Activated naive CD8-positive, alpha-beta T cell treated with anti-CD3 and anti-CD28 coated beads, Interleukin-2, amount 50 U/mL, for 16 hours (primary cell): ENCODE measurements around the gene PRLR.
"Not testable (repeated sequence)": the region's sequence is repeated elsewhere in the genome, so short reads cannot be mapped to it uniquely, and the experiment has no call there.

ENCODE experiments used
- DNase-seq: peaks from one replicate; pipeline ENCODE4 v3.0.0-alpha.2; 2020; ENCODE audit warnings: low read depth, low spot score

The PRLR gene

DNA sequence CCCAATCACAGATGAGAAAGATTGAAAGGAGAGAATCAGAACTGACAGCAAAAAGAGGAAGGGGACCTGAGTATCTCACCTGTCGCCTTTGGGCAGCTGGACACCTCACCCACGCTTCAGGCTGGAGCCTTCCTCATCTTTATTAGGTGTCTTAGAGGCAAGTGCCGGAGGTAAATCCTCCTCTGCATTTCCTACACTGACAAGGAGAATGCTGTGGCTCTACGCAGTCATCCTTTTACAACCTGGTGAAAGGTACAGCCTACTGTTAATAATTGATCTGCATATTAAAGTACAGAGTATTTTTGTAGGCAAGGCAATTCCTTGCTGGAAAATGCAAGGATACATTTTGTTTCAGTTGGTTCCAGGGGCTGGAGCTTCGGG lies 34.8 kb downstream of the PRLR start:
- DNase-seq = no peak

DNA sequence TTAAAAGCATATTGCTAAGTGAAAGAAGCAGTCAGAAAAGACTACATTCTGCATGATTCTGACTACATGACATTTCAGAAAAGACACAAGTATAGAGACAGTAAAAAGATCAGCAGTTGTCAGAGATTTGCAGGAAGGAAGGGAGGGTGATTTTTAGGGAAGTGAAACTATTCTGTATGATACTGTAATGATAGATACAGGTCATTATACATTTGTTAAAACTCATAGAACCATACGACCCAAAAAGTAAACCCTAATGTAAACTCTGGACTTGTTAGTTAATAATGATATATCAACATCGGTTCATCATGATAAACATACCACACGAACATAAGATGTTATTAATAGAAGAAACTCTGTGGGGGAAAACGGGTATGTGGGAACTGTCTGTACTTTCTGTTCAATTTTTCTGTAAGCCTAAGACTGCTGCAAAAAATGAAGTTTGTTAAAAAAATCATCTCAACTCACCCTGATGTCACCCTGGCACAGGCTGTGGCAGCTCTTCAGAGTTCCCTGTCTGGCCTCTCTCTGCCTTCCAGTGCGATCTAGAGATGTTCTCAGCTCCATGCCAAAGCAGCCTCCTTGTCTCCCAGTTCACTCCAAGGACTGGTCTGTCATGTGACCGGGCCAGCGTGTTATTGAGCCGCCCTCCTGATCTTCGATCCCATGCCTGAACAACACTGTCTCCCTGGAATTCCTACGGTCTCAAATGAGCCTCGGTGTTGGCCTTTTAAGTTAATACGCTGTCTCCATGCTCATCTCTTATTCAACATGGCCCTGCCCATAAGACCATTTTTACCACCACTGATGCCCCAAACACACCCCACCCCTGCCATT lies 35.4 kb downstream of the PRLR start:
- DNase-seq = no peak

DNA sequence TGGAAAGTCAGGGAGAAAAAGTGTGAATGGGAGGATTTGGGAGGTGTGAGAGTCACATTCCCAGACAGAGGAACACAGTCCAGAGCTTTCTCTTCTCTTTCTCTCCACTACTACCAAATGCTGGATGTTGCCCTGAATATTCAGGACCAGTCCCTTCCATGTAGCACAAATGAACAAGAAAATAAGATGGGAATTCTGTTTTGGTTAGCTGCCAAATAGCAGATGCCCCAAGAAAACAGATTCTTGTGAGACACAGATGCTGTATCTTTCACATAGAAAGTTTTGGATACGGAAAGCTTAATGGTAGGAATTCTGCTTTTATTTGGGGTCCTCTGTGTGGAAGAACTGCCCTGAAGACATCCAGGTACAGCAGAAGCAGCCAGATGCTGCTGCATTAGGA lies 37.8 kb downstream of the PRLR start:
- no peak for DNase-seq

DNA sequence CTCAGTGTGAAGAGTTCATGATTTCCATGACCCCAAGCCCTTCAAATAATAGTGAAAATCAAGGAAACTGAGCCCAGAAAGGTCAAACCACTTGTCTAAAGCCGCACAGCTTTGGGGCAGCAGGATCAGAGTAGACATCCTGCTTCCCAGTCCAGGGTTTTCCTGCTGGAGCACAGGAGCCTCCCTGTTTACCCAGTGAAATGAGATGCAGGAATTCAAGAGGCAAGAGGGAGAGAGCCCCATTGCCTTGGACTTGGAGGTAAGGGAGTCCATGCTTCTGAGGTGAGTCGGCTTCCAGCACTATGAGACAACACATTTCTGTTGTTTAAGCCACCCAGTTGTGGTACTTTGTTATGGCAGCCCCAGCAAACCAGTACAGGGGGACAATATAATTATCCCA lies 40.5 kb downstream of the PRLR start:
- DNase-seq = not testable (repeated sequence)

DNA sequence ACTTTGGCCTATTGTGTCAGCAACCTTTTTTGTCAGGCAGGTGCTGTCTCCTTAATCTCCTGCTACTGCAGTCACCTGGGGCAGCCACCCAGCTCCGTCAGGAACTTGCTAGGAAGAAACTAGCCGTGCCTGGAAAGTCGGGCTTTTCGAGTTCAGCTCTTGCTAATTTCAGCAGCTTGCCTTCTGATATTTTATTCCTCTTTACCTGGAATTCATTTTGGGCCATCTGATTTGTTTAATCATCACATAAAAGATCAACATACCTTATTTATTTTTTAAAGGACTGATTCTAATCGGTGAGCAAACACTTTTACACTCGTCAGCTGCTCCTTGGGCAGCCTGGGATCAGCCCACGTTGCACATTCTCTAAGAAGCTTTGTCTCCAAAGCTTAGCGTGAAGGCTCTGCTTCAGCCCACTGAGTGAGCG lies 42.2 kb downstream of the PRLR start:
- DNase-seq = no peak

DNA sequence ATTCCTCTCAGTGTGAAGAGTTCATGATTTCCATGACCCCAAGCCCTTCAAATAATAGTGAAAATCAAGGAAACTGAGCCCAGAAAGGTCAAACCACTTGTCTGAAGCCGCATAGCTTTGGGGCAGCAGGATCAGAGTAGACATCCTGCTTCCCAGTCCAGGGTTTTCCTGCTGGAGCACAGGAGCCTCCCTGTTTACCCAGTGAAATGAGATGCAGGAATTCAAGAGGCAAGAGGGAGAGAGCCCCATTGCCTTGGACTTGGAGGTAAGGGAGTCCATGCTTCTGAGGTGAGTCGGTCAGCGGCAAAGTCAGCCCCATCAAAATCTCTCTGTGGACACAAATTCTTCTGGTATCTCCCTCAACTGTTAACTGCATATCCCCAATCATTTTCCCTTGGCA lies 42.7 kb downstream of the PRLR start:
- DNase-seq = not testable (repeated sequence)

DNA sequence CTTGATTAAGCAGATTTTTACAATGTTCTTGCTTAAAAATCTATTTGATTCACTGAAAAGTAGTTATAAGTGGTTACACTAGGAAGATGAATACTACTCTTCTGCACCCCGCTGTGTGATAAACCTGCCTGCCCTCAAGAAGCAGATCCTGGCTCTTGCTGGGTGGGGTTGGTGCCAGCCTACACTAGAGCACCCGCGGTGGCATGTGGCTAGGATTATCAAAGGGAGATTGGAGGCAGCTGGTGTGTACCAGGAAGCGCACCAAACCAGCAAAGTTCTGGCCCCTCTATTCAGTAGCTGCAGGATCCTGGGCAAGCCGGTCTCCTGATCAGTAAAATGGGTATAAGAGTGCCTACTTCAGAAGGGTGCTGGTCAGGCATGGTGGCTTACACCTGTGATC lies 43.5 kb downstream of the PRLR start:
- DNase-seq = no peak

DNA sequence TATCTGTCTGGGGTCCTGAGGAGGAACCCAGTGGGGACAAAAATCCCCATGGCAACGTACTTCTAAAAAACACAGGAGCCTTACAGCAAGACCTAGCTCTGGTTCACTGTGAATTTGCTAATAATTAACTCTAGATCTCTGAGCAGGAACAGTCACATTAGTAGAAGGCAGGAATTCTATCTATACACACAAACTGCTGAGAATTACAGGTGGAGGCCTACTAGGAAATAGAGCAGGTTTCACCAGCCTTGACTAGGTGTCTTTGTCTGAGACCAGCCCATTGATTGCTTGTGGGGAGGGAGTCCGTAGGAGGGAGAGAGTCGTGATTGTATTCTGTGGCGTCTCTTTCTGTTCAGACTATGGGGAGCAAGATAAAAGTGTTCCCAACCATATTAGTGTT lies 44.8 kb downstream of the PRLR start:
- DNase-seq = no peak

DNA sequence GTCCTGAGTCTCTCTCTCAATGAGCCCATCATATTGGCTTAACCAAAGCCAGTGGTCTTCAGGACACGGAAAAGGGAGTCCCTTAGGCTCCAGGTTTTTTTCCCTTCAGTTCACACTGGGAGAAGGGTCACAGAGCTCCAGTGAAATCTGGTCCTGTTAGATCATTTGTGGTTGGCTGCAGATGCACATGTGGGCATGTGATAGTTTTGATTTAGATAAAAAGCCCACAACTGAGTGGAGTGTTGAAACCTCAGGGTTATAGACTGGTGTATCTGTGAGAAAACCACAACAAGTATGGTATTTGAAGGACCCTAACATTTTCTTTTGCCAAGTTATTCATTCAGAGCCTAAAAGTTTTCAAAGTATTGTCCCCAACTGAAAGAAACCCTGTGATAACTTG lies 46.7 kb downstream of the PRLR start:
- no peak for DNase-seq

DNA sequence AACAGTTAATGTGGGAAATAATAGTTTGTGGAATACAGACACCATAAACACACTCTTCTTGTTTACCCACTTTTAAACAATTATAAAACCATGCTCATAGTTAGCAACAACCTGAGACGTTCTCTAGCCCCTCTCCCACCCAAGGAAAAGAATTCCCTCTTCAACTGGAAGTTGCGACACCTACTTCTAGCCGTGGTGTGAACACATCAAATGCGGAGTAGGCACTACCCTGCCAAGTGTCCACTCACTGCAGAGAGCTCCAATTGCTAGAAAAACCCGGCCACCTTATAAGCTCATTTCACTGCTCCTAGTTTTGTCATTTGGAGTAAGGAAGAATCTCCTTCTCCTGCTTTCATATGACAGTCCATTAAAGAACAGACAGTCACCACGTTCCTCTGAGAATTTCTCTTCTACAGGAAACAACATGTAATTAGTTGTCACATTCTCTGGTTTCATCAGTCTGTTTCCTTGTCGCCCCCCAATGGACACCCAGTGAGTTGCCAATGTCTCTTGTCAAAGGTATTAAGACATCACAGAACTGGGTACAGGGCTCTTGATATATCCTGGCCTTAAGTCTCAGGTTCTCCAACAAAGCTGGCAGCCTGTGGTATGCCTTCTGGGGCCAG lies 47.3 kb downstream of the PRLR start:
- DNase-seq = no peak

DNA sequence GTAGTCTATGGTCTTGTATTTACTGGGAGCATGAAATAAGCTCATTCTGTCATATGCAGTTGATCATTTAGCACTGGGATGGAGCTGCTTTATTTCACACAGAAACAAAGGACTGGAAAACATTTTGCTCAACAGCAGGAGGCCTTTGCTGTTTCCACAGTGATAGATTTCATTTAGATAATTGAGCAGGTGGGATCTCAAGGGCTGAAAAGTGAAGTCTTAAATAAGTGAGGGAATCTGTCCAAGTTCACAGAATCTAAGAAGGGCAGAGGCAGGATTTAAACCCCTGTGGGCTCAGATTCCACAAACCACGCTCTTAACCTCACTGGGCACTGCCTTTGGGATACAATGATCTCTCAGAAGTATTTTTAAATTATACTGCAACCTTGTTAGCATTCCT lies 47.8 kb downstream of the PRLR start:
- no peak for DNase-seq

DNA sequence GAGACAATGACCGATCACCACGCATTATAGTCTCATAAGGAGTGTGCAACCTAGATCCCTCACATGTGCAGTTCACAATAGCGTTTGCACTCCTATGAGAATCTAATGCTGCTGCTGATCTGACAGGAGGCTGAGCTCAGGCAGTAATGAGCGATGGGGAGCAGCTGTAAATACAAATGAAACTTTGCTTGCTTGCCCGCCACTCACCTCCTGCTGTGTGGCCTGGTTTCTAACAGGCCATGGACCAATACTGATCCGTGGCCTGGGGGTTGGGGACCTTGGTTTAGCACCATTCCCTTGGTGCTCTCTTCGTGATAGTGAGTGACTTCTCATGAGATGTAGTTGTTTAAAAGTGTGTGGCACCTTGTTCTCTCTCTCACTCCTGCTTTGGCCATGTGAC lies 50.2 kb downstream of the PRLR start:
- DNase-seq = no peak

DNA sequence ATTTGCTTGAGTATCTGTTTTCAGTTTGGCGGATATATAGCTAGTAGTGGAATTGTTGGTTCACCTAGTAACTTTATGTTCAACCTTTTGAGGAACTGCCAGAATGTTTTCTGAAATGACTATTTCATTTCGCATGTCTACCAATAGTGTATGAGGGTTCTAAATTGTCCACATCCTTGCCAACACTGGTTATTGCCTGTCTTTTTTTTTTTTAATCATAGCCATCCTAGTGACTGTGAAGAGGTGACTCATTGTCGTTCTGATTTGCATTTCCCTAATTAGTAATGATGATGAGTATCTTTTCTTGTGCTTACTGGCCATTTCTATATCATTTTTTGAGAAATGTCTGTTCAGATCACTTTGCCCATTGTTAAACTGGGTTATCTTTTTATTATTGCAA lies 52.5 kb downstream of the PRLR start:
- no peak for DNase-seq

DNA sequence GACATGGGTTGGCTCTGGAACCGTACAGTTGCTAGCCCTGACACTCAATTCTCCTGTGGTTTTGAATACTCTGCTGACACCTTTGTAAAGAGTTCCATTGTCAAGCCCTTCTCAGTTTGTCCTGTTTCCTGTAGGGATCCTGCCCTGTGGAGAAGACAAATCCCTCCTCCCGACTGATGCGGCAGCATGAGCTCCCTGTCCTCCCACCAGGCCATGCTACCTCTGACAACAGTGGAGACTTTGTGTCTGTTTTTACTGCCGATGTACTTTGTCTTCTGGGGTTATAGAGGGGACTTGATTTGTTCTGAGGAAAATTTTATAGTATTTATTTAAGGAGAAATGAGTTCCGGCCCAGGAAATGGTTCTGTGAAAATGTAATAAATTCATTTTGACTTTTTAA lies 57.8 kb downstream of the PRLR start:
- no peak for DNase-seq

DNA sequence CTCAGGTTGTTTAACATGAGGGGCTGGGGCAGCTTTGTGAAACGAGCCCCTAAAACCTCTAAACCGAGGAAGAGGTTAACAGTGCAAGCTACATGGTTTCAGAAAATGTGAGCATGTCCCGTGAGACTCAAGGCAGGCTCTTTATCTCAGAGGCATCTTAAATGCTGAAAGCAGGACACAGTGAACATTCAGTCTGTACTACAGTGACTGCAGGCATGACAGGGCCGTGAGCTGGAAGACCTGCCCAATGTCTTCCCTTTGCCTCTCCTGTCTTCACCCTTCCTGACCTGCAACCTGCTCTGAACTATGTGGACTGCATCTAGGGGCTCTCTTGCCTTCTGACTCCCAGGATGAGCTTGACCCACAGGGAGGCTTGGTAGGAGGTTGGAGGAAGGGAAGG lies 58.3 kb downstream of the PRLR start:
- DNase-seq = no peak

DNA sequence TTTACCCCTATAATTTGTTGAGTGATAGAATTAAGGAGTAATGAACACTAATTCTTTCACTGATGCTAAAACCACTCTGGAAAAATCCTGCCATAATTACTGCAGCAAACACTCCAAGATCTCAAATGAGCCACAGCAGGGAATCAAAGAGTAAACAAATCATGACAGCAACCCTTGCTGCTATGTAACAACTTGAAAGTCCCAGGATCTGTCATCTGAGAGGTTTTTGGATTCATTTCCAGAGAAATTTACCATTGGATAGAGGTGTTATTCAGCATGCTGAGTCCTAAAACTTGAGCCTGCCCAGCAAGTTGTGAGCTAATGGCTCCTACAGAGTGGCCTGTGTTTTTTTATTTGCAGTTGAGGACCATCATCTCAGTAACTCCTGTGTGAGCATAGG lies 59.2 kb downstream of the PRLR start:
- no peak for DNase-seq

DNA sequence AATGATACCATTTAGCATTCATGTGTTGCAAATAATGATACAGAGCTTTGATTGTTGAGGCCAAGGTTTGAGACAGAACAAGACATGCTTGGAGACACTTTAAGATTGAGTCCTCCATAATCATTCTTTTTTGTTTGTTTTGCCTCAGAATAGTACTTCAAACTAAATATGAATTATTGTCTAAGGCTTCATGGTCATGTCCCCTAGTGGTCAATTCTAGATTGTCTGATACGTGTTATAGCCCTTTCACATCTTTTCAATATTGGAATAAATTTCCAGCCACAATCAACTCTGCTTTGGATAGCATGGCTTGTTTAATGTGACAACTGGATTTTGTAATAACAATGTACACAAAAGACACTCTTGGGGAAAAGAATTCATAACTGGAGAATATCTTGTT lies 64.2 kb downstream of the PRLR start:
- no peak for DNase-seq

DNA sequence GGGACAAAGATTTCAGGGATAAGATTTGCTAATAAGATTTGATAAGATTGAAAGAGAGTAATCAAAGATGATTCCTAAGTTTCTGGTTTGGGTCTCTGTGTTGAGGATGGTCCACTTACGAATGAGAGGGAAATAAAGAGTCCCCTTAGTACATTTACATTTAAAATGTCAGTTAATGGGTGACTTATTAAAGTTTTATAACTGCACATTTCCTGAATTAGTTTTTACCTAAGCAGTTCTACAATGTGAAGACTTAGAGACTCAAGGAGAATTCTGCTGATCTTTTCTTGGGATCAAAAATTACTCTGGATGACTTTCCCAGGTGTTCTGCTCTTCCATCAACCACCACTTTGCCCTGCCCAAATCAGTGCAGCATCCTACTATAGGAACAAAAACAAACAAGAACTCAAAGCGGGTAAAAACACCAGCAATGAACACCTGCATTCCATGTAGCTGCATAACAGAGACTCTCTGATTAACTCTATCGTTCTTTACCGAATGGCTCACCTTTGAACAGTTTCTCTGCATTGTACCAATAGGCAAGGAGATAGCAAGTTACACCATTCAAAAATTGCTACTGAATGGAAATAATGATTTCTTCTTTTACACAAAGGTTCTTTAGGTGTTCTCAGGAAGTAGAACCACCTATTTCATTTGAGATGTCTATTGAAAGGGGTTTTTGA lies 65.3 kb downstream of the PRLR start:
- no peak for DNase-seq

DNA sequence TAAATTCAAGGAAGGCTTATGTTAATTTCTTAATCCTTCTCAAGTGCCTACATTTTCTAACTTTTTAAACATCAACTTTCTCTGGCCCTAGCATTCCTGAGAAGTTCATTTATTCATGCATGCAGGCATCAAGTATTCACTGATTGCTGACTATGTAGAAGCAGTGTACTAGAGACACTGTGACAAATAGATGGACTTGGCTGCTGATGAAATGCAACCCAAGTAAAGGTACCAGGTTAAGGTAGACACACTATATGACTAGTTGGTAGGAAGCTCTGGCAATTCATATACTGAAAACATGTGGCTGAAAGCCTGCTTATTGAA lies 66.6 kb downstream of the PRLR start:
- no peak for DNase-seq

DNA sequence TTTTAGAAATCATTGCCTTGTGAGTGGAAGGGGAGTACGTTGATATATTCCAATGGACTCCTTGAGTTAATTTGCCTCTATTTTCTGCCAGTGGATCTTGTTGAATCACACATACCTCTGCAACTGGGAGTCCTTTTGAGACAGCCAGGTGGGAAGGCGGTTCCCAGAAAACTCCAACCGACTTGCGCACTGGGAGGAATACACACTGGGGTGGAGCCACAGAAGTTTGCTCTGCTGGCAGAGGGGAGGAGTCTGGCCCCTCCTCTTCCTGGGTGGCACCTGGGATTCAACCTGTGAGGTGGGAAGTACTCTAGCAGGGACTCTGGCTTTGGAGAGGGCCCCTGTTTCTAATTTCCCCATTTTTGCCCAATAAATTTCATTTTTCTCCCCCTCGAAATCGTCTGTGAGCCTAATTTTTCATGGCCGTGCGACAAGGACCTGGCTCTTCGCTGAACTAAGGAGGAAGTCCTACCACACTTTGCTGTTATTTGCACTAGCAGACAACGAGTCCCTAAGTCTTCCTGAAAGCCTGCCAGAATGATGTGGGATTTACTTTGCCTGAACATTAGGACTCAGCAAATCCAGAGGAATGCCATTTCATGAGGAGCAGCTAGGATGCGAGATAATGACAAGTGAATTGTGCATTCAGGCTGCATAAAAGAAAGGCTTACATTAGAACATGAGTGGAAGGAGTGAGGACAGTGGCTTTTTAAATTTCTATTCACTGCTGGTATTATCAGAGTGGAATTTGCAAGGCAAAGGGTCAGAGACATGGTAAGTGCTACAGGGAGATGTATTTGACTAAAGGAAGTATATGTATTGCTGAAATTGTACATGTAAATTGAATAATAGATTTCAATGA lies 67.2 kb downstream of the PRLR start:
- DNase-seq = no peak

DNA sequence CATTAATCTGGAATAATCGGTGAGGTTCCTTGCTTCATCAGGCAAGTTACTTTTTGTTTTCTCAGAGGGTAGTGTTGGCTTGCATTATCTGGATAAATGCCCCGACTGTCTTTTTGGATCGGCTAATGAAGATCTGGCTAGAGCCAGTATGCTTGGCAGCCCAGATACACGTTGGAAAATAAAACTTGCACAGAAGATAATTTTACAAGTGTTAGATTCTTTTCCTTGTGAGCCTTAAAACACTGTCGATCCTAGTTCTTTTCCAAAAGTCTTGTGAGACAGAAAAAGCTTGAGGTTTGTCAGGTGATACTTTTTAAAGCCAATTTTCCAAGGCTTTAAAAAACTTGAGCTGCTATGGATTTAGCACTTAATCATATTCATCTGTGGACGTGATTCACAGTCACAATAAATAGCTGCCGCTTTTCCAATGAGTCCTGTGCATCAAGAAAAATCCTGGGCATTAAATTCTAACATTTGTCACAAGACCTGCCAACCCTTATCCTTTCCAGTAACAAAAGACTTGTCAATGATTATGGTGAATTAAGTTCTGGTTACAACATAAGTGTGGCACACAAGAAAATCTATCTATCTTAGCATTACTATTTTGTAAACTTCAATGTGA lies 68.5 kb downstream of the PRLR start:
- DNase-seq = no peak
